GM19463 (cell line): ENCODE data around the gene ZNF460.
A peak's percentile ranks its signal among the peaks of the same experiment; 100 is the strongest.
"Not testable (repeated sequence)": the region's sequence is repeated elsewhere in the genome, so short reads cannot be mapped to it uniquely, and the experiment has no call there.

Source experiments
- ATAC-seq: cut with Tn5 transposase; IDR thresholded peaks from one replicate; pipeline ENCODE4 v1.9.1; 2021; ENCODE audit warnings: mild to moderate bottlenecking, moderate library complexity; ENCODE audit not compliant: unreplicated experiment

ZNF460 gene

DNA sequence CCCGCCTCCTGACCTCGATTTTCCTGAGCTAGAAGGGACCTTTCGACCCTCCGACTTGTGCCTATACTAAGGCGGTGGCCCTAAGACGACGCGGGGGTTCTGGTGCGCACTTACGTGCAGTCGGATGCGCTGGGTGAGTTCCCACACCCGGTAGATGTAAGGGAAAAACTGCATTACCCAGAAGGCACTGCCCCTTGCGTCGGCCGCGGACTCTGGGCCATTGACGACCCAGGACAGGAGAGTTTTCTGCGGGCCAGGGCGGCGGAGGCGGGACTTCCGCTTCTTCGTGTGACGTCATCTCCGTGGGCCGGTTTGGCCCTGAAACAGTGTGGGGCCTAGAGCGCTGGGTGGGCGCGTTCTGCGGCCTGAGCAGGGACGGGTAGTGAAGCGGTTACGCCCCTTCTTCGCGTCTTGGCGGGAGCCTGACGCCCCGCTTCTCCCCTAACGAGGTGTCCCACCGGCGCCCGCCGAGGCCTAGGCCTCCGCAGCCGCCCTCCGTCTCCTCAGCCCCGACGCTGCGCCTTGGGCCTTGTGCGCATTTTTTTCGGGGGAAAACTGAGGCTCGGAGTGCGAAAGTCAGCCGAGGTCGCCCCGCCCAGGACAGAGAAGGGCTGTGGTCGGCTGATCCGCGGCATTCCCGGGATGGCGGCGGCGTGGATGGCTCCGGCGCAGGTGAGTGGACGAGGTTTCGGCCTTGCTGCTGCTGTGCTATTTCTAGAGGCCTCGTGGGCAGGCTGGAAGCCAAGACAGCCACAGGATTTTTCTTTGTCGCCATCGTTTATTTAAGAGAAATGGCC lies at the start of gene ZNF460:
ZNF460 (plus strand) TSS at position 321 of the 797 bp plus-strand sequence; CDS start at position 643, 322 bp downstream.
- peak; percentile 77 for ATAC-seq

DNA sequence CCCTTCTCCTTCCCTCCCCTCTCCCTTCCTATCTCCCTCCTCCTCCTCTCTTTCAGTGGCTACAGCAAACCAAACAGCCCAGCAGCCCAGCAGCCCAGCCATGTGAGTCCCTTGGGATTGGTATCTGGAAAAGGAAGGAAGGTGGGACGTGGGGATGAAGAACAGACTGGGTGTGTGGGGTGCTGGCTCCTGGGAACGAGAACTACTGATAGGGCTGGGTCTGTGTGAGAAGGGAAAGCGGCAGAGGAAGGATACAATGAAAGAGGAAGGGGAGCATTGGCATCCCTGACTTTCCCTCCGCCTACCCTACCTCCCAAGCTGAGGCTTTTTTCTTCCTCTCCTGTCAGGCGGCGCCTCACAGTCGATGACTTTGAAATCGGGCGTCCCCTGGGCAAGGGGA lies 48.6 kb upstream of the ZNF460 start:
- no peak for ATAC-seq

DNA sequence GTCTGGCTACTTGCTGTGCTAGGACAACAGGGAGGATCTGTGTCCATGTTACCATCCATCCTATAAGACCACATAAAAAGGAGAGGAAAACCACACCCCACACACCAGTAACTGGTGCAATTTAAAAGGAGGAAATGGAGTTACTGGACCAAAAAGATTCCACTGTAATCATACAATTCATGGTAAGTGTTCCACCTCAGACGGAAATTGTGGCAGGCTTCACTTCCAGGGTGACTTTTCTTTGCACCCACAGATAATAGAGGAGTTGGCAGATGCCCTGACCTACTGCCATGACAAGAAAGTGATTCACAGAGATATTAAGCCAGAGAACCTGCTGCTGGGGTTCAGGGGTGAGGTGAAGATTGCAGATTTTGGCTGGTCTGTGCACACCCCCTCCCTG lies 47.1 kb upstream of the ZNF460 start:
- no peak for ATAC-seq

DNA sequence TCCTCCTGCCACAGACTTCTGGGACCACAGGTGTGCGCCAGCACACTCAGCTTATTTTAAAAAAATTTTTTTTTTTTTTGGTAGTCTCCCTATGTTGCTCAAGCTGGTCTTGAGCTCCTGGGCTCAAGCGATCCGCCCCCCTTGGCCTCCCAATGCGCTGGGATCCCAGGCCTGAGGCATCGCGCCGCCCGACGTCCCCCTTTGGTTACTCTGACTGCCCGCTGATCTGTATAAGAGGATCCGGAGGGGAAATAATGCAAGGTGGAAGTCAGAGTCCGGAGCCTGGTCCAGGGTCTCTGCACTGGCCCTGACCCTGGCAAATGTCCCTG lies 40.3 kb upstream of the ZNF460 start:
- ATAC-seq: no peak

DNA sequence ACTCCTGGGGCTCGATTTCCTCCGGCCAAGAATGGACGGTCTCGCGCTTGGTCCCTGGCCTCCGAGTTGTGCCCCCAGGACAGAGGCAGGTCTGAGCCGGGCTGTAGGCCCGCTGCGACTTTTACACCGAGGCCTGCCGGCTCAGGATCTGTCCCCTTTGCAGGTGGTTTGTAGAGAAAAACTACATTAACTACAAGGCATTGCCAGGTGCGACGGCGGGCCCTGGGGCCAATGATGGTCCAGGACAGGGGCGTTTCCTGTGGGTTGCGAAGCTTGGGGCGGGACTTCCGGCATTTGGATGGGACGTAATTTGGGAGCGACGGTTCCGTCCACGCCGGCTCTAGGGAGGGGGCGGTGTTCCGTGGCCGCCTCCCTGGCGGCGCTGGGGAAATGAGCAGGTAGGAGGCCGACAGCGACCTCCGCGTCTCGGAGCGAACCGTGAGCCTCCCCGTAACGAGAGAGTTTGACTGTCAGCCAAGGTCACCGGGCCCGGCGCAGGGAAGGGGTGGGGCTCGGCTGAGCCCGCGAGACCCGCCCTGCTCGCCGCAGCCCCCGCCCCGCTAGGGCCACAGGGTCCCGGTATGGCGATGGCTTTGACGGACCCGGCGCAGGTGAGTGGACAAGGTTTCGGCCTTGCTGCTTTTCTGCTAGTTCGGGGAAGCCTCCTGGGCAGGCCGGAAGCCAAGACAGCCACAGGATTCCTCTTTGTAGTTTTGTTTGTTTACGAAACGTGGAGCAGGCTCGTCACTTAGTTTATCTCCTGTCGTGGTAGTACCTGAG lies 39.8 kb upstream of the ZNF460 start, which contains the start of gene ZNF805:
ZNF805 (plus strand) TSS at position 322 of the 780 bp plus-strand sequence; CDS start at position 582, 260 bp downstream.
- peak; percentile 94 for ATAC-seq

DNA sequence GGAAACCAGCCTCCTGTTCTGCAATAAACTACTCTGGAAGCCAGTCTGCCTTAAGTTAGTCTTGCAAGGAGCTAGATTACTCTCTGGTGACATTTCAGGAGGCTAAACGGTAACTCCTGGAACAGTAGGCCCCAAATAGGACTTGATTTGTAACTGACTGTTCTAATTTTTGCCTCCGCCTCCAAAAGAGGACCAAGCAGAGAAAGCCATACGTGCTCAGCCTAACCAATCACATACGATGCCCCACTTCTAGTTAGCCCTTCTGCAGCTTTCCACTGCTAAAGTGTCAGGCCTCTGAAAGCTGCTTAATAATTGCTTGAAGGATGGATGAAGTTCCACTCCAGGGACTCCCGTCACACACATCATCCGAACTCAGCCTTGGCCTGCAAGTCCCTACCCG lies 39.1 kb upstream of the ZNF460 start:
- ATAC-seq: no peak

DNA sequence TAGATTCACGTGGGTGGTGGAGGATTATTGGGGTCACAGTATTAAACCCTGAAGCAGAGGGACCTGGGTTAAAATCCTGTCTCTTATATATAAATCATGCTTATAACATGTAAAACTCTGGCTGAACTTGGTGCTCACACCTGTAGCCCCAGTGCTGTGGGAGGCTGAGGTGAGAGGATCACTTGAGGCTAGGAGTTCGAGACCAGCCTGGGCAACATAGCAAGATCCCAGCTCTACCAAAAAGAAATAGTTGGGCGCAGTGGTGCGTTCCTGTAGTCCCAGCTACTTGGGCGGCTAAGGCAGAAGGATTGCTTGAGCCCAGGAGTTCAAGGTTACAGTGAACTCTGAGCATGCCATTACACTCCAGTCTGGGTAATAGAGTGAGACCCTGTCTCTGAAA lies 37.5 kb upstream of the ZNF460 start:
- ATAC-seq: no peak

DNA sequence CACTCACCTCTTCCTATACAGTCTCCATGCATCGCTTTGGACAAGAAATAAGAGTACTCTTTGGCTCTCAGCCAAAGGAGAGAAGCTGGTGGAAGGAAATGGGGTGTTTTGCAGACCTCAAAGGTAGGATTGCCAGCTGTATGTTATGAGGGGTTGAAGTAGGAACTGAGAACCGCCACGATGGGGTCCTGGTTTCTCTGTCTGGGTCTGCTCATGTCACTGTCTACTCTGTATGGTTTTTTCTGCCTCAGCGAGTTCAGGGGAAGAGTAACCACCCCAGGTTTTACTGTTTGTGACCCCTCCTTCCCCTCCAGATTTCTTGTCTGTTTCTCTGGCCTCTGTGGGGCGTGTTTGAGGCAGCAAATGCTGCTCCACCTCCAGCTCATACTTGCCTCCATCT lies 35.8 kb upstream of the ZNF460 start:
- no peak for ATAC-seq

DNA sequence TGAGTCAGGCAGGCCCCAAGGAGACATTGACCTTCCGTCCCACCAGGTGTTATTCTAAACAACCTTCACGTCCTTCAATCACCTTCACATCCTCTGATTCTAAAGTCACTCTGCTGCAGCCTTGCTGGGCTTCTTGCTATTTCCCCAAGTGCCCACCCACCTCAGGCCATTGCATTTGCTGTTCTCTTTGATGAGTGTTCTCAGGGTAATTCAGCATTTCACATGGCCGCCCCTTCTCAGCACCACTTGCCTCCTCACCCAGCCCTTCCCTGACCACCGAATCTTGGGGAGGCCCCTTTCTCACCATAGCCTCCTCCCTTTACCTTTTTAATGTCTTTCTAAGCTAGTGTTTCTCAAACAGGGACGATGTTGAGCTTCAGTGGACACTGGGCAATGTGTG lies 35.2 kb upstream of the ZNF460 start:
- no peak for ATAC-seq

DNA sequence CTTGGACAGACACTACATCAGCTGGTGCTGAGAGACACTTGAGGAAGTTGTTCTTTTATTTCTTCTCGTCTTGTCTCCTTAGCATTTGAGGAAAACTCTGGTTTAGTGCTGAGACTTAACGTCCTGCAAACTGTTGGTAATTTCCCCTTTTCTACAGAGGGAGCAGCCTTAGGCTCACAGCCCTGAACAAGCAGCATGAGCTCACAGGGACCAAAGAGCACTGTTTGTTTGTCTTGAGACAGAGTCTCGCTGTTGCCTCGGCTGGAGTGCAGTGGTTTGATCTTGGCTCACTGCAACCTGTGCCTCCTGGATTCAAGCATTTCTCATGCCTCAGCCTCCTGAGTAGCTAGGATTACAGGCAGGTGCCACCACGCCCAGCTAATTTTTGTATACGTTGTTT lies 34.3 kb upstream of the ZNF460 start:
- ATAC-seq: no peak

DNA sequence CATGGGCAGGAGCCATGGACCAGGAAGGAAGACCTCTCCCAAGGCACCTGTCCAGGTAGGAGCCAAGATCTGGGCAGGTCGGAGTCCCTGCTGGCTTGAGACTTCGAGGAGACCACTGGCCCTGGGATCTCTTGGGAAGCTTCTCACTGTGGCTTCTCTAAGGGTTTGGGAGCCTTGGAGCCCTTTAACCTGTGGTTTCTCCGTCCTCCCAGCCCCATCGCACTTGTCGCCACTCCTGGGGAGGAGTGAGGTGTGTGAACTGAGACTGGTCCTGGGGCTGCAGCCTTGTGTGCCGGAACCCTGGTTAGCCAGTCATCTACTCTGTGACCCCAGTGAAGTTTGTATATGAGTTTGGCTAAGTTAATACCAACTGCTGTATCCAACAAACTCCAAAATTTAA lies 31.6 kb upstream of the ZNF460 start:
- no peak for ATAC-seq

DNA sequence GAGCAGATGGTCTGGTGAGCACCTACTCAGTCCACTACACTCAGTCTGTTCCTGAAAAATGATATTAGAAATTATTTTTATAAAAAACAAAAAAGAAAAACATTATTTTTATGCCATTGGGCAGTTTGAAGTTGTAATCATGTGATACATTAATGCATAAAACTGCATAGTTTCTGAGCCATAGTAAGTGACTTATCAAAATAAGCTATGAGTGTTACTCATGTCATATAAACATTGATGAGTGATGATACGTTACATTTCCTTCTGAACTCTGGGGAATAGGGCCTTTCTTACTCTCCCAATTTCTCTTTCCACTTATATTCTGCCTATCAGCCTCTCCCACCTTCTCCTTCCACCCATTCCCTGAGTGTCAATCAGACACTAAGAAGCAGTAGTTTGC lies 31.0 kb upstream of the ZNF460 start:
- no peak for ATAC-seq

DNA sequence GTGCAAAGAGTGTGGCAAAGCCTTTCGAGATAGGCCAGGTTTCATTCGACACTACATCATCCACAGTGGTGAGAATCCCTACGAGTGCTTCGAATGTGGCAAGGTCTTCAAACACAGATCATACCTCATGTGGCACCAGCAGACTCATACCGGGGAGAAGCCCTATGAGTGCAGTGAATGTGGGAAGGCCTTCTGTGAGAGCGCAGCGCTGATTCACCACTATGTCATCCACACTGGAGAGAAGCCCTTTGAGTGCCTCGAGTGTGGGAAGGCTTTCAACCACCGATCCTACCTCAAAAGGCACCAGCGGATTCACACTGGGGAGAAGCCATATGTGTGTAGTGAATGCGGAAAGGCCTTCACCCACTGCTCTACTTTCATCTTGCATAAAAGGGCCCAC lies 26.5 kb upstream of the ZNF460 start:
- not testable (repeated sequence) for ATAC-seq

DNA sequence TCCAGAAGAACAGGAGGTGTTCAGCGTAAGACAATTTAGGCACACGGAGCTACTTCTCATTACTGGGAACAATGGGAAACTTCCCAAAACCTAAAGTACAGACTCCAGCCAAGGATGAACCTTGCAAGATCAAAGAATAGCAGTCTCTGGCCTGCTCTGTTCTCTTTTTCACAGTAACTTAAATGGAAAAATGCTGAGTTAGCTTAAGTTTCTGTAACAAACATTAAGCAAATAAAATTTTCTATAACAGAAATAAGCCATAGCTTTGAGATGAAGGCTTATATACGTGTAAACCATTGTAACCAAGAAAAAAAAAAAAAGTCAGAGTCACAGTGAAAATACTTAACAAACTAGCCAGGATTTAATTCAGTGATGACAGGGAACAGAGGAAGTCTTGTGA lies 18.2 kb upstream of the ZNF460 start:
- ATAC-seq: no peak

DNA sequence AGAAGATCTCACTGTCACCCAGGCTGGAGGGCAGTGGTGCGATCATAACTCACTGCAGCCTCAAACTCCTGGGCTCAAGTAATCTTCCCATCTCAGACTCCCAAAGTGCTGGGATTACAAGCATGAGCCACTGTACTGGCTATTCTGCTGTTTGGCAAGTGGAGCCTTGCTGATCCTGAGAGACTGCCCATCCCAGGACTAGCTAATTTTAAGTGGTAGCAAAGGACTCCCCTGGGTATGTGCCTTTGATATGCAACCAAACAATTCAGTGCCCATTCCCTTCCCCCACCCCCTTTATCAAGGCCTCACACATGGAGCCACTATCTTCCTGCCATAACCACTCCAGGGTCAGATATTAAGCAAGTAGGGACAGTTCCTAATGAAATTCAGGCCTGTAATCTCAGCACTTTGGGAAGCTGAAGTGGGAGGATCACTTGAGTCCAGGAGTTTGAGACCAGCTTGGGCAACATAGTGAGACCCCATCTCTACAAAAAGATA lies 17.0 kb upstream of the ZNF460 start:
- ATAC-seq: no peak

DNA sequence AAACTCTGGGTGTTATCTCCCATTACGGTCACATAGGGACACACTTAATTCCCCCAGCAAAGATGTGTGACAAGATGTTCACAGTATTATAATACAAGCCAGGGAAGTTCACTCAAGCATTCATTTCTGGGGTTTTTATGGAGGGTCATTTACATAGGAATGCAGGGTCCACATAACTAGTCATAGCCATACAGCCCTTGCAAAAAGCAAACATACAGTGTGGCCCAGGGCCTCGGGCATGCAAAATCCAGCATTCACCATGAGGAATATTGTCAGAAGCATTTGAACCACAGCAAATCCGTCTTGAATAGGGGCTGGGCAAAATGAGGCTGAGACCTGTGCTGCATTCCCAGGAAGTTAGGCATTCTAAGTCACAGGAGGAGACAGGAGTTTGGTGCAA lies 13.0 kb upstream of the ZNF460 start:
- no peak for ATAC-seq

DNA sequence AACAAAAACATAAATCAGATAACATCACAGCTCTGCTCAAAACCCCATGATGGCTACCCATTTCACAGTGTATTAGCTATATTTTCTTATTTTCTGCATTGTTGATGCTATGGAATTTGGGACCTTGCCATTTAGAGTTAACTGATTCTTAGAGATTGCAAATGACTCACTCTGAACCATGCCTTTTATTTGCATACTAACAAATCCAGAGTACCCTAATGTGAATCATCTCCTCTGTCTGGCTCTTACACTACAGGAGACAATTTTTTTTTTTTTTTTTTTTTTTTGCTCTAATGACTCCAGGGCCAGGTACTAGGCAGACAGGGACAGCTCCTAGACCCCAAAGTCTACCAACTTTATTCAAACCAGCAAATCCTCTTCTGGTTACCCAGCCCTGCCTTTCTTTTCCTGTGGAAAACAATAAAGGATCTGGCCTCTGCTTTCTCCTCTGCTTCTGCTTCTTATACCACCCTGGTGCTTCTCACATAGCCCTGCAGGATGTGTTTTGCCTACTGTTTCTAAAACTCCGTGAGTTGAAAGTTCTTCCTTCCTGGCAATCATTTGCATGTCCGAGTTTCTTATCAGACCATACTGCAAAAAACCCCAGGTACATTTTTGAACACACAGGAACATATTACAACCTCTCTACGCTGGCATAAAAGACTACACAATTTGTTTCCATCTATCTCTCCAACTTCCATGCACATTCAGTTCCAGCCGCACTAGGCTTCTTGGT lies 10.6 kb upstream of the ZNF460 start:
- no peak for ATAC-seq

DNA sequence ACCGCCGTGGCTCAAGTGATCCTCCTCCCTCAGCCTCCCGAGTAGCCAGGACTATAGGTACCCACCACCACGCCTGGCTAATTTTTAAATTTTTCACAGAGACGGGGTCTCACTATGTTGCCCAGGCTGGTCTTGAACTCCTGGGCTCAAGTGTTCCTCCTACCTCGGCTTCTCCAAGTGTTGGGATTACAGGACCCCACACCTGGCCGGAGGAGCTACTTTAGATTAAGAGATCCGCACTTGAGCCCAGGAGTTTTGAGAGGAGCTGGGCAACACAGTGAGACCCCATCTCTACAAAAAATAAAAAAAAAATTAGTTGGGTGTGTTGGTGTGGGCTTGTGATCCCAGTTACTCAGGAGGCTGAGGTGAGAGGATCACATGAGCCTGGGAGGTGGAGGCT lies 9.0 kb upstream of the ZNF460 start:
- no peak for ATAC-seq

DNA sequence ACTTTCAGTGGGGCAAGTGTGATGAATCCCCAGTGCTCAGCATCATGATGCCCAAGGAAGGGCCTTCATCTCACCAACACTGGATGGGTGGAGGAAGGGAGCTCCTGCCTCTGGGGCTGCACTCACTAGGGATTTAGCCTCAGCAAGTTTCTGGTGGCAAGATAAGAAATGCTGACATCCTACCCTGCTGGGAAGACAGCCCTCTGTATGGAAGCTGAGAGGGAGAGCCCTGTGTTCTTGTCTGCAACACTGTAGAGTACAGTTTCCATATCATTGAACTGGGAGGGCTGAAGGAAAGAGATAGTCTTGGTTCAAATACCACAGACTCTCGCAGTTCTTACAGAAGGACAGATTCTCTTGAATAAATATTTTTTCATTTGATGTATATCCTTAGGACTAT lies 7.3 kb upstream of the ZNF460 start:
- no peak for ATAC-seq

DNA sequence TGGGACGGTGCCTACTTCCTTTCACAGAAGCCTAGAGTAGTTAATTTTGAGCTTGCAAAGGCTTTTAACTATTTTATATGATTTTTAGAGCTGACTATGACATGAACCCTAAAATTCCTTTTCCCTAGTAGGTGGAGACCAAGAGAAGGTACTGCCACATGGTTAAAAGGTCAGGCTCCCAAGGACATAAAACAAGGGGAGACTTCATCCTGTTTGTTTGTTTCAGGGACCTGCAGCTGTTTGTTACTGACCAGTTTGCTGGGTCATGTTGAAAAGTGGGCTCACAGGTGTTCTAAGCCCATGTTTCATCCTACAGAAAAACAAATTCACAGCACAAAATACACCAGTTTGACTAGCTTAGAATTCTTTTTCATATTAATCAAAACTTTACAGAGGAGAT lies 3.9 kb upstream of the ZNF460 start:
- ATAC-seq: no peak

DNA sequence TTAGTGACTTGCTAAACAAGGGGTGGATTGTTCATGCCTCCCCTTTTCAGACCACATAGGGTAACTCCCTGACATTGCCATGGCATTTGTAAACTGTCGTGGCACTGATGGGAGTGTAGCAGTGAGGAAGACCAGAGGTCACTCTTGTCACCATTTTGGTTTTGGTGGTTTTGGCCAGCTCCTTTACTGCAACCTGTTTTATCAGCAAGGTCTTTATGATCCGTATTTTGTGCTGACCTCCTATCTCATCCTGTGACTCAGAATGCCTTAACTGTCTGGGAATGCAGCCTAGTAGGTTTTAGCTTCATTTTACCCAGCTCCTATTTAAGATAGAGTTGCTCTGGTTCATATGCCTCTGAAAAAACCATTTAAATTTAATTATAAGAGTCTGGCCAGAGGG lies 1.8 kb upstream of the ZNF460 start:
- ATAC-seq: not testable (repeated sequence)
